Calu3 (cell line): Measurements from ENCODE around the gene ARL4A. TPM values are rescaled to one million over a fixed set of nuclear protein-coding genes. Genes with fewer than 3 reads are reported as not detected.
"Not testable (repeated sequence)": the region's sequence is repeated elsewhere in the genome, so short reads cannot be mapped to it uniquely, and the experiment has no call there.

Experiments used
- BruUV-seq: library from RNA; stranded (reverse); fragments of 400-500 nt; replicated peaks from 2 replicates; lab custom pipeline; 2021; lab: Mats Ljungman, UMichigan
- CTCF ChIA-PET: fragments of 300-600 bp; sonication (Branson Sonifier 250); formaldehyde crosslinking; loops from one replicate; lab custom pipeline; 2022; ENCODE audit warnings: antibody characterized with exemption; lab: Charles Lee
- DNase-seq: peaks from one replicate; pipeline ENCODE4 v3.0.0; 2022
- H3K27ac Mint-ChIP-seq: one replicate; pipeline ENCODE4 v1.8.0; 2022; ENCODE audit warnings: mixed read lengths; ENCODE audit not compliant: unreplicated experiment
- H3K27me3 Mint-ChIP-seq: one replicate; pipeline ENCODE4 v1.8.0; 2022; ENCODE audit warnings: mixed read lengths; ENCODE audit not compliant: unreplicated experiment
- H3K36me3 Mint-ChIP-seq: one replicate; pipeline ENCODE4 v1.8.0; 2022; ENCODE audit warnings: mild to moderate bottlenecking, moderate library complexity, mixed read lengths; ENCODE audit not compliant: insufficient read depth, unreplicated experiment
- H3K4me1 Mint-ChIP-seq: one replicate; pipeline ENCODE4 v1.8.0; 2022; ENCODE audit warnings: mild to moderate bottlenecking, low read depth, mixed read lengths; ENCODE audit not compliant: unreplicated experiment
- H3K4me3 Mint-ChIP-seq: one replicate; pipeline ENCODE4 v1.8.0; 2022; ENCODE audit warnings: mild to moderate bottlenecking, low read depth, moderate library complexity, mixed read lengths; ENCODE audit not compliant: unreplicated experiment
- H3K9me3 Mint-ChIP-seq: one replicate; pipeline ENCODE4 v1.8.0; 2022; ENCODE audit warnings: low read depth, mixed read lengths; ENCODE audit not compliant: unreplicated experiment
- intact Hi-C: fragments of 100-400 bp; cut with micrococcal nuclease; formaldehyde crosslinking; loops from one replicate; pipeline ENCODE4 v1.10.0; 2022; ENCODE audit not compliant: unreplicated experiment
- total RNA-seq: library from RNA; stranded (reverse); gene quantifications from 2 replicates; pipeline ENCODE4 v1.2.3, GENCODE V29; 2022
- TF ChIP-seq, protein P1 (sequence below): fragments of 200-600 bp; IDR thresholded peaks from one replicate; pipeline ENCODE4 v1.8.0; 2022; ENCODE audit warnings: antibody characterized with exemption; ENCODE audit not compliant: unreplicated experiment

ARL4A gene
- total RNA-seq, 1 experiment from 2014 or later, result 31.9 TPM

DNA sequence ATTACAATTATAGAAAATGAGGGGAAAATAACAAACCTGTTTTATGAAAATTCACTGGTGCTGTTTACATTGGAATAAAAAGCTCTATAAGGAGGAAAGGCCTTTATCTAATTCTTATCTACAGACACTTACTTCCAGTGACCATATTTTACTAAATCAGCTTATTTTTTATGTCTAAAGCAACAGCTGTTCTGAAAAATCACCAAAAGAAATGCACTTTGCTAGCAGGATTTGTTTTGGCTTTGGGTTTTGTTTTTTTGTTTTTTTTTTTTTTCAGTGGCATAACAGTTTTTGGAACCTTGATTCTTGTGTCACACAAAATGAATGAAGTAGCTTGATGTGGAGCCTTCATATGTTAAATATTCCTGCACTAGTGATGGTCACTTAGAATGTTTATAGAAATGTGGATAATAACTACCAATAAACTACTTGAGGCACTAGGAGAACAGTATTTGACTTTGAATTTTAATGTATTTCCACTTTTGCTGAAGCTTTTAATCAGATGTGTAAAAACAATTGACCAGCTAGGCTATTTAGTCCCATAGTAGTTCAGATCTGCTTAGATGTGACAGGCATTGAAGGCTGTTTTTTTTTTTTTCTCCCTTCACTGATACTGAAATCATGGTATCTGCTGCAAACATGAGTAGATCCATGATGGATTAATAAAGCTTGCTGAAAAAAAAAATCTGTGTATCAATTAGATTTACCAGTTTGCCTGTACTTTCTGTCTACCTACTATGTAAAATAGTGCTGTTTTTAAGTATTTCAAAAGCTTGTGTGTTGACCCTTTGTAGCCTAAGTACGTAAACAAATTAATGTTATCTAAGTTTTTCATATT, 2.8 kb downstream of the ARL4A start:
- H3K27me3 Mint-ChIP-seq, result no peaks in the 10 kb centered on the region
- H3K36me3 Mint-ChIP-seq, result peaks cover 53% of the 10 kb centered on the region
- CTCF ChIA-PET, result interaction anchor here (0.6 to 1.8 kb wide), 6 partner anchors 9 to 548 kb away, joined by 3 to 8 read pairs (median 4); no protein-coding TSS in a partner anchor
- H3K9me3 Mint-ChIP-seq, result no peaks in the 10 kb centered on the region
- intact Hi-C loops, result no loop called here
- H3K4me1 Mint-ChIP-seq, result peaks cover 72% of the 10 kb centered on the region
- peak overlapping the region; percentile 78 for H3K4me3 Mint-ChIP-seq
- no TSS peak for BruUV-seq
- peak overlapping the region; percentile 86 for H3K27ac Mint-ChIP-seq
- TF ChIP-seq, protein P1, sequence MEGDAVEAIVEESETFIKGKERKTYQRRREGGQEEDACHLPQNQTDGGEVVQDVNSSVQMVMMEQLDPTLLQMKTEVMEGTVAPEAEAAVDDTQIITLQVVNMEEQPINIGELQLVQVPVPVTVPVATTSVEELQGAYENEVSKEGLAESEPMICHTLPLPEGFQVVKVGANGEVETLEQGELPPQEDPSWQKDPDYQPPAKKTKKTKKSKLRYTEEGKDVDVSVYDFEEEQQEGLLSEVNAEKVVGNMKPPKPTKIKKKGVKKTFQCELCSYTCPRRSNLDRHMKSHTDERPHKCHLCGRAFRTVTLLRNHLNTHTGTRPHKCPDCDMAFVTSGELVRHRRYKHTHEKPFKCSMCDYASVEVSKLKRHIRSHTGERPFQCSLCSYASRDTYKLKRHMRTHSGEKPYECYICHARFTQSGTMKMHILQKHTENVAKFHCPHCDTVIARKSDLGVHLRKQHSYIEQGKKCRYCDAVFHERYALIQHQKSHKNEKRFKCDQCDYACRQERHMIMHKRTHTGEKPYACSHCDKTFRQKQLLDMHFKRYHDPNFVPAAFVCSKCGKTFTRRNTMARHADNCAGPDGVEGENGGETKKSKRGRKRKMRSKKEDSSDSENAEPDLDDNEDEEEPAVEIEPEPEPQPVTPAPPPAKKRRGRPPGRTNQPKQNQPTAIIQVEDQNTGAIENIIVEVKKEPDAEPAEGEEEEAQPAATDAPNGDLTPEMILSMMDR, result no peak
- DNase-seq, result no peak

DNA sequence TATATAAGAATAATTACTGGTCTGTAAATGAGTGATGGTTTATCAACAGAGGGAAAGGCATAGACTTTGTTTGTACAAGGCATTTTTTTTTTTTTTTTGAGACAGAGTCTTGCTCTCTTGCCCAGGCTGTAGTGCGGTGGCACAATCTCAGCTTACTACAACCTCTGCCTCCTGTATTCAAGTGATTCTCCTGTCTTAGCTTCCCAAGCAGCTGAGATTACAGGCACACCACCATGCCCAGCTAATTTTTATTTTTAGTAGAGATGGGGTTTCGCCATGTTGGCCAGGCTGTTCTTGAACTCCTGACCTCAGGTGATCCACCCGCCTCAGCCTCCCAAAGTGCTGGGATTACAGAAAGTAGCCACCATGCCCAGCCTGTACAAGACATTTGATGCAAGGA, 4.0 kb downstream of the ARL4A start:
- peak overlapping the region; percentile 39 for H3K27ac Mint-ChIP-seq
- not testable (repeated sequence) for BruUV-seq, H3K4me3 Mint-ChIP-seq

GRCh38 chr7:12692035-12692434, 4.6 kb downstream of the ARL4A start:
- H3K9me3 Mint-ChIP-seq, result no peaks in the 10 kb centered on the region
- CTCF ChIA-PET, result no interaction called here
- peaks cover 80% of the 10 kb centered on the region for H3K4me1 Mint-ChIP-seq
- DNase-seq, result no peak
- no peak overlapping the region for H3K4me3 Mint-ChIP-seq
- no peaks in the 10 kb centered on the region for H3K27me3 Mint-ChIP-seq
- TF ChIP-seq, protein P1, result no peak
- peak overlapping the region; percentile 39 for H3K27ac Mint-ChIP-seq
- intact Hi-C loops, result no loop called here
- BruUV-seq, result no TSS peak
- peaks cover 40% of the 10 kb centered on the region for H3K36me3 Mint-ChIP-seq

More for the DNA sequence above, 4.0 kb downstream of the ARL4A start:
- H3K27me3 Mint-ChIP-seq, CTCF ChIA-PET, intact Hi-C loops, H3K9me3 Mint-ChIP-seq, DNase-seq: not testable (repeated sequence)
- Mint-ChIP-seq H3K4me1 (peaks cover 74% of the 10 kb centered on the region), H3K36me3 (peaks cover 45% of the 10 kb centered on the region)

DNA sequence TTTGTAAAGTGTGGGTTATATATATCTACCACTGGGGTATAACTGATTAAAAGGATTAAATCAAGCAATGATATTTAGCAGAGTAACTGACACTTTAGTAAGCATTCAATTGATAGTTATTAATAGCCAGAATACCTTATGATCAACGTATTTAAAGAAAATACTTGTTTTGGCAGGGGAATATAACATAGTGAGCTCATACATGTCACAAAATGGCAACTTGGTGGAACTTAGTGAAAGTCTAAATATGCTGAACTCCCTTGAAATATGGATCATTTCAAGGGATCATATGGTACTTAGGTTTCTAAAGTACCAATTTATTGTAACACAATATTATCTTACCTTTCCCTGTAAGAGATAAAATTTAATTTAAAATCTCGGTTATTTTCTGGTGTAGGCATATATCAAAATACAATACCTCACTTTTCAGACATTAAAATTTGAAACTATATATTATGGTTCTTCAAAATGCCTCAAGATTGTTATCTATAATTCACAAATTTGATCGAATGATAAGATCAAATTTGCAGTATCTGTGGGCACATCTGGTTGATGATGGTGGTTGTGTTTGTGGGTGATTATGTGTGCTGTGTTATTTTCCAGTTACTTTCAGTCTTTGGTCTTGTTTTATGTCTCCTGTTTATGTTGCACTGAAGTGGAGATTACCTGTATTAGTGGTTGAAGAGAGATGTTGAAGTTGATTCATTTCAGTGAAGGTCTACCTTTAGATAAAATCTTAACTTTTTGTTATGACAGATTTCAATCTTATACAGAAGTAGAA, 5.2 kb downstream of the ARL4A start:
- Mint-ChIP-seq H3K9me3 (no peaks in the 10 kb centered on the region), H3K27me3 (no peaks in the 10 kb centered on the region), H3K27ac (no peak overlapping the region), H3K36me3 (peaks cover 34% of the 10 kb centered on the region), H3K4me1 (peaks cover 80% of the 10 kb centered on the region), H3K4me3 (no peak overlapping the region)
- intact Hi-C loops, result no loop called here
- no TSS peak for BruUV-seq
- no peak for DNase-seq
- TF ChIP-seq, protein P1, result no peak
- CTCF ChIA-PET, result no interaction called here
